Activated gamma-delta T cell treated with anti-CD3 and anti-CD28 coated beads, Interleukin-2, amount 50 U/mL, for 16 hours (primary cell): ENCODE measurements around the gene RAB42.
"Not testable (repeated sequence)": the region's sequence is repeated elsewhere in the genome, so short reads cannot be mapped to it uniquely, and the experiment has no call there.

Experiments
- DNase-seq: peaks from one replicate; pipeline ENCODE4 v3.0.0-alpha.2; 2020; ENCODE audit warnings: low read depth

RAB42 gene

GRCh38 chr1:28591708-28592320 lies at the start of gene RAB42:
Gene RAB42 (plus strand): TSS chr1:28592265. CDS start chr1:28592512, 247 bp downstream.
- DNase-seq, result no peak

GRCh38 chr1:28545246-28545628 lies 46.8 kb upstream of the RAB42 start:
- no peak for DNase-seq

- no peak for DNase-seq
Measured at GRCh38 chr1:28548318-28548717, 43.7 kb upstream of the RAB42 start.

GRCh38 chr1:28551381-28551780 lies 40.7 kb upstream of the RAB42 start:
- DNase-seq, result no peak

GRCh38 chr1:28552758-28553663 lies 39.1 kb upstream of the RAB42 start, which contains the start of gene TRNAU1AP:
Gene TRNAU1AP (plus strand): TSS chr1:28553085. CDS start chr1:28553111, 26 bp downstream.
- peak; percentile 95 for DNase-seq

GRCh38 chr1:28560886-28561285 lies 31.2 kb upstream of the RAB42 start:
- no peak for DNase-seq

- DNase-seq, result no peak
Measured at GRCh38 chr1:28564310-28564709, 27.8 kb upstream of the RAB42 start.

GRCh38 chr1:28565040-28565439 lies 27.0 kb upstream of the RAB42 start:
- DNase-seq, result no peak

- DNase-seq, result no peak
Measured at GRCh38 chr1:28565726-28566125, 26.3 kb upstream of the RAB42 start.

- DNase-seq, result no peak
Measured at GRCh38 chr1:28566931-28567330, 25.1 kb upstream of the RAB42 start.

- no peak for DNase-seq
Measured at GRCh38 chr1:28571911-28572310, 20.2 kb upstream of the RAB42 start.

- not testable (repeated sequence) for DNase-seq
Measured at GRCh38 chr1:28572891-28573290, 19.2 kb upstream of the RAB42 start.

GRCh38 chr1:28573564-28573963 lies 18.5 kb upstream of the RAB42 start:
- DNase-seq, result no peak

GRCh38 chr1:28577052-28577678 lies 14.9 kb upstream of the RAB42 start:
- DNase-seq, result no peak

GRCh38 chr1:28577738-28578536 lies 14.1 kb upstream of the RAB42 start:
- DNase-seq, result no peak

- no peak for DNase-seq
Measured at GRCh38 chr1:28578696-28579218, 13.3 kb upstream of the RAB42 start.

GRCh38 chr1:28579401-28579800 lies 12.7 kb upstream of the RAB42 start:
- DNase-seq, result no peak

- DNase-seq, result peak; percentile 32
Measured at GRCh38 chr1:28580722-28581530, 11.1 kb upstream of the RAB42 start.

- peak; percentile 85 for DNase-seq
Measured at GRCh38 chr1:28581531-28582247, 10.4 kb upstream of the RAB42 start.

- no peak for DNase-seq
Measured at GRCh38 chr1:28582248-28582615, 9.8 kb upstream of the RAB42 start.
